Stimulated activated CD4-positive, alpha-beta T cell treated with anti-CD3 and anti-CD28 coated beads, Interleukin-4, amount 100 ng/mL, for 1 hour (primary cell): Measurements from ENCODE around the gene SPATS1.
A peak's percentile ranks its signal among the peaks of the same experiment; 100 is the strongest.
"Not testable (repeated sequence)": the region's sequence is repeated elsewhere in the genome, so short reads cannot be mapped to it uniquely, and the experiment has no call there.

Experiments used
- DNase-seq: peaks from one replicate; pipeline ENCODE4 v3.0.0-alpha.2; 2020

The SPATS1 gene

GRCh38 chr6:44349904-44350649, 7.6 kb downstream of the SPATS1 start:
- no peak for DNase-seq

- not testable (repeated sequence) for DNase-seq
Measured at GRCh38 chr6:44350650-44350994, 8.2 kb downstream of the SPATS1 start.

DNA sequence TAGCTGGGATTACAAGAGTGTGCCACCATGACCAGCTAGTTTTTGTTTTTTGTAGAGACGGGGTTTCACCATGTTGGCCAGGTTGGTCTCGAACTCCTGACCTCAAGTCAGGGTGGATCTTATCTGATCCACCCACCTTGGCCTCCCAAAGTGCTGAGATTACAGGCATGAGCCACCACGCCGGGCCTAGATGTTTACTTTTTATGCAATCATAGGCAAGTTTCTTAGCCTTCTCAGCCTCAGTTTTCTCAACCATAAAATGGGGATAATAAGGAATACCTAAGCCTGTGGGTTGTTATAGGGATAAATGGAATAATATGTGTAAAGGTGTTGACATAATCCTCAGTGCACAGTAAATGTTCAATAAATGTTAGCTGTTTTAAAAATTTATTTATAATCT, 9.8 kb downstream of the SPATS1 start:
- no peak for DNase-seq

GRCh38 chr6:44353336-44353735, 10.9 kb downstream of the SPATS1 start:
- no peak for DNase-seq

DNA sequence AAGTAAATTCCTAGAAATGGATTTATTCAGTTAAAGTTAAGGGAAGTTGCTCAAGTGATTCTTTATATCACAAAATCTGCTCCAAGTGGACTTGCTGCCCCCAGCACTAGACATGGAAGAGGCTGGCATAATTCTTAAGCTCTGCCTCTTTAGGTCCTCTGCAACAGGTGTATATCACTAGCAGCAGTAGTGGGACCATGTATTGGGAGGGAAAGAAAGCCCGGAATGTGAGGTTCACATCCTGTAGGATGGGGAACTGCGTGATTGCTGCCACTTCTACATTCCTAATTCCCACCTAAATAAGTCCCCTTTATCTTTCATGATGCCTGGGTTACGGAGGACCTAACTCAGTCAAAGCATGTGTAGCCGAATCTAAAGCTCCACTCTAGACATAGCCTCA, 13.2 kb downstream of the SPATS1 start:
- no peak for DNase-seq

- DNase-seq = no peak
Measured at GRCh38 chr6:44356487-44356886, 14.0 kb downstream of the SPATS1 start.

GRCh38 chr6:44359973-44360372, 17.5 kb downstream of the SPATS1 start:
- no peak for DNase-seq

GRCh38 chr6:44361947-44362346, 19.5 kb downstream of the SPATS1 start:
- no peak for DNase-seq

- DNase-seq = no peak
Measured at GRCh38 chr6:44363377-44363926, 21.0 kb downstream of the SPATS1 start.

- no peak for DNase-seq
Measured at GRCh38 chr6:44366781-44367180, 24.3 kb downstream of the SPATS1 start.

- no peak for DNase-seq
Measured at GRCh38 chr6:44367681-44368080, 25.2 kb downstream of the SPATS1 start.

- no peak for DNase-seq
Measured at GRCh38 chr6:44373051-44373450, 30.6 kb downstream of the SPATS1 start.

DNA sequence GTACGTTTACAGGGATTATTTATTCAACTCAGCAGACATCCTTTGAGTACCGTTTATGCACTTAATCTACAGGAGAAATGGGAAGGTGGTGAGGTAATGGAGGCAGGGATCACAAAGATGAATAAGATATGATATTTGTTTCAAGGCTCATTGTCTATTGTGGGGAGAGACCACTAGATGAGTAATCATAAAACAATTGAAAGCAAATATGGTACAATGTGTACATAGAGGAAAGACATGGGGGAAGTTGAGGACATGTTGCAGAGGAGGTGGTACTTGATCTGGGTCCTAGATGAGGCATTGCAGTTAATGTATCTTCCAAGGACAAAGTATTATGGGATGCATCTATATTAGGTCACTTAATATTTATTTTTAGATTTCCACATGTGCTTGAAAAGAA, 31.3 kb downstream of the SPATS1 start:
- no peak for DNase-seq

- DNase-seq = no peak
Measured at GRCh38 chr6:44375071-44375470, 32.6 kb downstream of the SPATS1 start.

GRCh38 chr6:44377484-44377883, 35.0 kb downstream of the SPATS1 start:
- DNase-seq = no peak

DNA sequence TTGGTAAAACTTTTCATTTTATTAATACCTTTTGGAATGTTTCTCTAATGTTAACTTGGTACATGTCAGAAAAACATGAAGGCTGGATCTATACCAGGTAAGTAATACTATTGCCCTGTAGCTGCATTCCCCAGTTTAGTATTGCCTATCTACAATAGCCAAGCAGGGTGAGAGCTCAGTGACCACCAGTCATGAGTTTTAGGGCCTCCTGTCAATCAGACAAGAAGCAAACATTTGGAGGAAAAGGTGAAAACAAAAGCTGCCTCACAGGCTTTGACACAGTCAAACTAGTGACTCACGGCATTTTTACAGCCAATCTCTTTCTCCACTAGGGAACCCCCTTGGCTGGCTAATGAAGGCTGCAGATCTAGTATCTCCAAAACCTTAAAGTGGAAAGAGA, 35.5 kb downstream of the SPATS1 start:
- no peak for DNase-seq

- no peak for DNase-seq
Measured at GRCh38 chr6:44381739-44382138, 39.3 kb downstream of the SPATS1 start.

DNA sequence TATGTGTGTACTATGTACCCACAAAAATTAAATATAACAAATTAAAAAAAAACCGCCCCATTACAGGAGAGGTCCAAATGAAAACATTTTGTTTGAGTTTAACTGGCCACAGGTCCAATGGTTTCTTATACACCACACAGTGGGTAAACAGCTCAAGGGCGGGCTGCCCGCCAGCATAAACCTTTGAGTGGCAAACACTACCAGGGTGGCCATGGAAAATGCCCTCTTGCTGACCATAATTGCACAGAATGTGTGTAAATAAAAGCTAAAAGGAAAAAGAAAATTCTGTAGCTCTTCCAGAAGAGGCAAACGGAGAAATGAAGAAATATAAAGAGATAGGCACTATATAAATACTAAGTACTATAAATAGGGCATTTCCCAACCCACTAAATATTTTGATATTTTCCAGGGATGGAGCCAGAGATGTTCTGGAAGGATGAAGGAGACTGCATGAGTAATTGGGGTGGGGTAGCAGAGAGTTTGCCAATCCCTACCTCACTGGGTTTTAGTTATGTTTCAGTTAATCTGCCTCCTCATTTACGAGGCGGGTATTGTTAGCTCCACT, 44.0 kb downstream of the SPATS1 start:
- no peak for DNase-seq

DNA sequence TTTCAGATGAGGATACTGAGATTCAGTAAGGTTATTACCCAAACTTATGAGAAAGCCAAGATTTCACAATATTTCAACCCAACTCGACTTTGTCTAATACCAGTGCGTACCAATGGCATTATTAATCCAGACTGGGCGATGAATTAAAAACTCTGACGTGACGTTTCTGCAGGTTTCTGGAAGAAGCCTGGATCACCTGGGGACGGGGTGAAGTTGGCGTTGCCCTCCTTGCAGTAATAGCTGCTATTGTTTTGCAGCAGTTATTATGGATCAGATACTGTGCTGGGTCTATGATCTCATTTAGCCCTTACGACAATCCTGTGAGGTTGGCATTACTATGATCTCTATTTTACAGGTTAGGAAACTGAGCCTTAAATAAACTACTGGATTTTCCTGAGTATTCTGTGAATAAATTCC, 44.5 kb downstream of the SPATS1 start:
- no peak for DNase-seq

DNA sequence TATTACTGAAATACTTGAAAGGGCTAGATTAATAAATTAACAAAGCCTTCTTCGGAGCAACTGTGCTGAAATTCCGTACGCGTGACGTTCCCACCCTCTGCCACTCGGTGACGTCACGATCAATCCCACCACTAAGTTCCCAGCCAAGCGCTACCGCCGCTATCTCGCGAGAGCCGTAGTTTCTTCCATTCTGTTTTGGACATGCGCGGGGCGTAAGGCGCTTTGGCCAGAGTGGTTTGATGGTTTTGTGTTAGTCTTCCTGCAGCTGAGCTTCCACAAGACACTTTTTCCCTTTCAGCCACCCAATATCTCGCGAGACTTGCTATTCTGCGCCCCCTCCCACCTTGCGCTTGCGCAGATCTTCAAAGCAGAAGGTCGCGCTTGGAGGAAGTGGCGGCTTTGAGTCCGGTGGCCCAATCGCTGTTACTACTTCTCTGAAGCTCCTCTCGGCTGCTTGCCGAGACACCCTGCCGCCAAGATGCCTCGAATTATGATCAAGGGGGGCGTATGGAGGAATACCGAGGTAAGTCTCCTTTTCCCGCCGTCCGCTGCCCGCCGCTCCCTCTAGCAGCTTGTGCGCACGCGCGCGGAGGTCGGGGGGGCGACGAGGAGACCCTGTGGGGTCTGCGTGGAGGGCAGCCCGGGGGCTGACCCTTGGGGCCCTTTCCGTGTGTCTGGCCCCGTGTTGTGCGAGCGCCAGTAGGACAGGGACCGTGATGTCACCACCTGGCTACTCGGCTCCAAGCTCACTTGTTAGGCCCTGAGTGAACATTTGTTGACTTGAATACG, 45.1 kb downstream of the SPATS1 start, which contains the start of gene CDC5L:
Gene CDC5L, plus strand, starts transcription at position 361 of the 789 bp plus-strand sequence. Its CDS starts 118 bp downstream, at position 479.
- peak; percentile 84 for DNase-seq

DNA sequence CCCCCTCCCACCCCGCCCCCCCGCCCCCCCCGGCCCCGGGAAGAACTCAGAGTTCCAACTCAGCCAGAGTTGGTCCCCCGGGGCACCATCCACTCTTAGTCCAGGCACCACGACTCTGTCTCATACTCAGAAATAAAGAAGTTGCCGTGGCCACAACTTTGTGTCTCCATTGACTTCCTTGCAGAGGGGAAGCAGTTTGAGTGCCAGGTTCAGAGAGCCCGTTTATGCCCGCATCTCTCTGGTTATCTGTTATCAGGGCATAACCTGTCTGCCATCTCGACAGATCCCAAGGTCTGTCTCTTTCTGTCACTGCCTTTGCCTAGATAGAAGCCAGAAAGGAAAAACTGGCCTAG, 45.7 kb downstream of the SPATS1 start:
- DNase-seq = no peak

- no peak for DNase-seq
Measured at GRCh38 chr6:44388887-44389286, 46.4 kb downstream of the SPATS1 start.

DNA sequence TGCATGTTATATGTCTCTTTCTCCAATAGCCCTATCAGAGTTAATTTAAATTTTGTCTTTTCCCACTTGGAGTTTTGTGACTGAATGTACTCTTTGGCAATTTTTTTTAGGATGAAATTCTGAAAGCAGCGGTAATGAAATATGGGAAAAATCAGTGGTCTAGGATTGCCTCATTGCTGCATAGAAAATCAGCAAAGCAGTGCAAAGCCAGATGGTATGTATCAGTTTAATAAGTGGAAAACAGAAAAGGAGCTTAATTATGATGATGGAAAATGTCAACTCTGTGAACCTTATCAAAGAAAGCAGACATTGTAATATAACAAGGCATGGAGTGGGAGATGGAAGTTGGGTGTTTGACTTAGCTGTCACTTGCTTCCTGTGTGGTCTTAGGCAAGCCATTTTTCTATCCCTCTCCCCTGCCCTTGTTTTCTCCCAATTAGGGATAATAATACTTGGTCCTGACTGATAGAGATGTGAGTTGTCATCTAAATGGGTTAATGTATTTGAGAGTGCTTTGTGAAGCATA, 47.8 kb downstream of the SPATS1 start:
- DNase-seq = no peak
